ENCODE data around the gene RTL10.

RTL10 gene

GRCh38 chr22:19808873-19809478 is 45.7 kb downstream of the RTL10 start:
- no peak overlapping the region for H3K9ac ChIP-seq (ENCODE audit: low read length in 5 of 5)
- peaks cover 0 to 7% (median 3%) of the 10 kb centered on the region in 5 donors for H3K36me3 ChIP-seq (ENCODE audit: control insufficient read depth in 5 of 5, insufficient read depth in 5 of 5, low read length in 5 of 5)
- peaks cover 0 to 14% (median 6%) of the 10 kb centered on the region in 5 donors for H3K4me1 ChIP-seq (ENCODE audit: control insufficient read depth in 5 of 5, insufficient read depth in 5 of 5, low read length in 5 of 5)
- no peak overlapping the region for H3K4me3 ChIP-seq (ENCODE audit: low read depth in 1 of 5, low read length in 5 of 5)
- no peaks in the 10 kb centered on the region for H3K27me3 ChIP-seq (ENCODE audit: control insufficient read depth in 5 of 5, insufficient read depth in 4 of 5, low read length in 5 of 5)
- no peak overlapping the region for H3K27ac ChIP-seq (ENCODE audit: low read depth, low read length)
- H3K9me3 ChIP-seq (ENCODE audit: control insufficient read depth in 5 of 5, low read length in 5 of 5): no peaks in the 10 kb centered on the region

- no peak overlapping the region for H3K27ac ChIP-seq (ENCODE audit: low read depth, low read length)
Measured at GRCh38 chr22:19807914-19808872, 46.5 kb downstream of the RTL10 start.

GRCh38 chr22:19807161-19807913 is 47.3 kb downstream of the RTL10 start:
- Histone ChIP-seq H3K4me3 (ENCODE audit: low read depth in 1 of 5, low read length in 5 of 5) (no peak overlapping the region), H3K27me3 (ENCODE audit: control insufficient read depth in 5 of 5, insufficient read depth in 4 of 5, low read length in 5 of 5) (peaks cover 0 to 2% (median 0%) of the 10 kb centered on the region in 5 donors), H3K27ac (ENCODE audit: low read depth, low read length) (no peak overlapping the region), H3K4me1 (ENCODE audit: control insufficient read depth in 5 of 5, insufficient read depth in 5 of 5, low read length in 5 of 5) (peaks cover 0 to 14% (median 6%) of the 10 kb centered on the region in 5 donors), H3K36me3 (ENCODE audit: control insufficient read depth in 5 of 5, insufficient read depth in 5 of 5, low read length in 5 of 5) (peaks cover 0 to 5% (median 2%) of the 10 kb centered on the region in 5 donors), H3K9ac (ENCODE audit: low read length in 5 of 5) (no peak overlapping the region), H3K9me3 (ENCODE audit: control insufficient read depth in 5 of 5, low read length in 5 of 5) (no peaks in the 10 kb centered on the region)

More at GRCh38 chr22:19807914-19808872, 46.5 kb downstream of the RTL10 start:
- no peaks in the 10 kb centered on the region for H3K9me3 ChIP-seq (ENCODE audit: control insufficient read depth in 5 of 5, low read length in 5 of 5)
- no peak overlapping the region for H3K4me3 ChIP-seq (ENCODE audit: low read depth in 1 of 5, low read length in 5 of 5)
- H3K4me1 ChIP-seq (ENCODE audit: control insufficient read depth in 5 of 5, insufficient read depth in 5 of 5, low read length in 5 of 5): peaks cover 0 to 14% (median 6%) of the 10 kb centered on the region in 5 donors
- H3K27me3 ChIP-seq (ENCODE audit: control insufficient read depth in 5 of 5, insufficient read depth in 4 of 5, low read length in 5 of 5): no peaks in the 10 kb centered on the region
- H3K9ac ChIP-seq (ENCODE audit: low read length in 5 of 5): no peak overlapping the region
- peaks cover 0 to 7% (median 3%) of the 10 kb centered on the region in 5 donors for H3K36me3 ChIP-seq (ENCODE audit: control insufficient read depth in 5 of 5, insufficient read depth in 5 of 5, low read length in 5 of 5)

- Histone ChIP-seq H3K4me3 (ENCODE audit: low read depth in 1 of 5, low read length in 5 of 5) (no peak overlapping the region), H3K27ac (ENCODE audit: low read depth, low read length) (no peak overlapping the region), H3K9ac (ENCODE audit: low read length in 5 of 5) (no peak overlapping the region), H3K4me1 (ENCODE audit: control insufficient read depth in 5 of 5, insufficient read depth in 5 of 5, low read length in 5 of 5) (peaks cover 0 to 14% (median 9%) of the 10 kb centered on the region in 5 donors), H3K9me3 (ENCODE audit: control insufficient read depth in 5 of 5, low read length in 5 of 5) (no peaks in the 10 kb centered on the region), H3K27me3 (ENCODE audit: control insufficient read depth in 5 of 5, insufficient read depth in 4 of 5, low read length in 5 of 5) (peaks cover 0 to 2% (median 0%) of the 10 kb centered on the region in 5 donors), H3K36me3 (ENCODE audit: control insufficient read depth in 5 of 5, insufficient read depth in 5 of 5, low read length in 5 of 5) (peaks cover 0 to 3% (median 2%) of the 10 kb centered on the region in 5 donors)
Measured at GRCh38 chr22:19806213-19807160, 48.2 kb downstream of the RTL10 start.

- H3K4me3 ChIP-seq (ENCODE audit: low read depth in 1 of 5, low read length in 5 of 5): no peak overlapping the region
- peaks cover 0 to 14% (median 9%) of the 10 kb centered on the region in 5 donors for H3K4me1 ChIP-seq (ENCODE audit: control insufficient read depth in 5 of 5, insufficient read depth in 5 of 5, low read length in 5 of 5)
- peaks cover 0 to 2% (median 0%) of the 10 kb centered on the region in 5 donors for H3K27me3 ChIP-seq (ENCODE audit: control insufficient read depth in 5 of 5, insufficient read depth in 4 of 5, low read length in 5 of 5)
- no peak overlapping the region for H3K9ac ChIP-seq (ENCODE audit: low read length in 5 of 5)
- H3K9me3 ChIP-seq (ENCODE audit: control insufficient read depth in 5 of 5, low read length in 5 of 5): no peaks in the 10 kb centered on the region
- H3K36me3 ChIP-seq (ENCODE audit: control insufficient read depth in 5 of 5, insufficient read depth in 5 of 5, low read length in 5 of 5): peaks cover 0 to 3% (median 2%) of the 10 kb centered on the region in 5 donors
- H3K27ac ChIP-seq (ENCODE audit: low read depth, low read length): no peak overlapping the region
Measured at GRCh38 chr22:19805821-19806212, 48.9 kb downstream of the RTL10 start.
